ENCODE data around the gene TRIM61. TPM values are rescaled to one million over a fixed set of nuclear protein-coding genes. Genes with fewer than 3 reads are reported as not detected.
"Not testable (repeated sequence)": the region's sequence is repeated elsewhere in the genome, so short reads cannot be mapped to it uniquely, and the experiment has no call there.

The TRIM61 gene
- total RNA-seq, 4 donors from 2014 or later: 0.93 to 1.4 (median 0.94) TPM; not detected in 1

DNA sequence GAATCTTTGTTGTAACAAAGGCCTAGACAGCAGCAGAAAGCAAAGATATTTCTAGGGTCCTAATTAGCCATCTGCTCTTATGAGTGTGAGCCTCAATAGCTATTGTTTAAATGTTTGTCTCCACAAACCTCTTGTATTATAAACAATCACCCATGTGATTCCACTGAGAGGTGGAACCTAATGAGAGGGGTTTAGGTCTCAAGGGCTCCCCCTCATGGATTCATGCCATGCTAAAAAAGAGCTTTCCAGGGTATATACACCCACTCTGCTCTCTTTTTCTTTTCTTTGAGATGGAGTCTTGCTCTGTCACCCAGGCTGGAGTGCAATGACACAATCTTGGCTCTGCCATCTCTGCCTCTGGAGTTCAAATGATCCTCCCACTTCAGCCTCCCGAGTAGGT, 42.1 kb downstream of the TRIM61 start:
- DNase-seq (ENCODE audit: low spot score) (no peak), ATAC-seq (ENCODE audit: low FRiP score) (no peak)
- no peak for TF ChIP-seq CTCF (IDR thresholded peaks at IDR 0.05)

- ATAC-seq (ENCODE audit: low FRiP score) (no peak), DNase-seq (ENCODE audit: low spot score) (no peak)
- no peak for TF ChIP-seq CTCF (IDR thresholded peaks at IDR 0.05)
These were observed 44.2 kb downstream of the TRIM61 start for GRCh38 chr4:164933244-164933643.

GRCh38 chr4:164931551-164932324, 45.7 kb downstream of the TRIM61 start:
- ATAC-seq (ENCODE audit: low FRiP score) (no peak), DNase-seq (ENCODE audit: low spot score) (no peak)
- no peak for TF ChIP-seq CTCF (IDR thresholded peaks at IDR 0.05)

DNA sequence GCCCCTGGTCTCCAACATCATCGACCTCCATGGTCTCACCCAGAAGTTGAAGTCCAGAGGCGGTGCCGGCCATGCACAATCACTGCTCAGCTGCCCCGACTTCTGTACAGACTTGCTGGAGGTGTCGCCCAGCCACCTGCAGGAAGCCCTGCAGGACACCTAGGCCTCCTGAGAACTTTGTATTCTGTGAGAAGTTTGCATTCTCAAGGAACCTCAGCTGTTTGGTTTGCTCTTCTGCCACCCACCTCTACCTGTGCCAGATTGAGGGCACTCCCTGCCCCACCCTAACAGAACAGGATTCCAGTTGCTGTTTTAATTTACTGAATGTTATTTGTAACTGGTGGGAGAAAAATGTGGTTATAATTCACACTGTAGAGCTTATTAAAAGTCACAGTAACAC, 46.8 kb downstream of the TRIM61 start:
- DNase-seq (ENCODE audit: low spot score) (no peak), ATAC-seq (ENCODE audit: low FRiP score) (no peak)
- TF ChIP-seq CTCF (IDR thresholded peaks at IDR 0.05): no peak

DNA sequence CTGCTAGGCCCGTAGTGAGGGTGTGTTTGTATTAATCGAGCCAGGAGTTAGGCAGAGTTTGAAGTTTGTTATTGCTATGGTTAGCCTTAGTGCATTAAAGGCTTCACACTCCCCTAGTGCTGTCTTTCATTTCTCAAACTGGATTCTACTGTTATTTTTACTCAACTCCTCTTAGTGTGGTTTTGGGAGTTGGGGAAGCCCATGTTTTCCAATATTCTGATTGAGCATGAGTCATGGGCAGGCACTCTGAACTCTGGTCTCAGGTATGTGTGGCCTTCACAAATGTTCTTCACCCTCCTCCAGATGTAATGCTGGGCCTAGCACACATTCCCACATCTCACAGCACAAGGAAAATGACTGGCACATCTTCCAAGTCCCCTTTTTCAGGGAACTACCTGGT, 50.4 kb downstream of the TRIM61 start:
- ATAC-seq (ENCODE audit: low FRiP score); DNase-seq (ENCODE audit: low spot score): not testable (repeated sequence)

DNA sequence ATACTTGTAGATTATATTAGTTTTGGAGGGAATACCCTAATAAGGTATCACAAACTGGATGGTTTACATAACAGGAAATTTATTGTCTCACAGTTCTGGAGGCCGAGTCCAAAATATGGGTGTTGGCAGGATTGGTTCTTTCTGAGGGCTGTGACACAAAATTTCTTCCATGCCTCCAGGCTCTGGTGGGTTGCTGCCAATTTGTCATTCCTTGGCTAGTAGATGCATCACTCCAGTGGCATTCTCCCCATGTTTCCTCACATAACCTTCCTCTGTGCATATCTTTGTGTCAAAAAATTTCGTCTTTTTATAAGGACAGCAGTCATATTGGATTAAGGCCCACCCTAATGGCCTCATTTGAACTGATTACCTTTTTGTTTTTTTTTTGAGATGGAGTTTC, 51.2 kb downstream of the TRIM61 start:
- no peak for ATAC-seq (ENCODE audit: low FRiP score)
- no peak for DNase-seq (ENCODE audit: low spot score)
- no peak for TF ChIP-seq CTCF (IDR thresholded peaks at IDR 0.05)

- TF ChIP-seq CTCF (IDR thresholded peaks at IDR 0.05): no peak
- no peak for ATAC-seq (ENCODE audit: low FRiP score)
- DNase-seq (ENCODE audit: low spot score): no peak
These were observed 52.7 kb downstream of the TRIM61 start for GRCh38 chr4:164924670-164925238.

All from omental fat pad (tissue), 4 donors.